Right hindlimb (tissue), 1 donor: ENCODE measurements around the gene CTBP2.
"Not testable (repeated sequence)": the region's sequence is repeated elsewhere in the genome, so short reads cannot be mapped to it uniquely, and the experiment has no call there.

Source experiments
- DNase-seq: peaks from one replicate; pipeline ENCODE4 v3.0.0-alpha.2; 2018

The CTBP2 gene

DNA sequence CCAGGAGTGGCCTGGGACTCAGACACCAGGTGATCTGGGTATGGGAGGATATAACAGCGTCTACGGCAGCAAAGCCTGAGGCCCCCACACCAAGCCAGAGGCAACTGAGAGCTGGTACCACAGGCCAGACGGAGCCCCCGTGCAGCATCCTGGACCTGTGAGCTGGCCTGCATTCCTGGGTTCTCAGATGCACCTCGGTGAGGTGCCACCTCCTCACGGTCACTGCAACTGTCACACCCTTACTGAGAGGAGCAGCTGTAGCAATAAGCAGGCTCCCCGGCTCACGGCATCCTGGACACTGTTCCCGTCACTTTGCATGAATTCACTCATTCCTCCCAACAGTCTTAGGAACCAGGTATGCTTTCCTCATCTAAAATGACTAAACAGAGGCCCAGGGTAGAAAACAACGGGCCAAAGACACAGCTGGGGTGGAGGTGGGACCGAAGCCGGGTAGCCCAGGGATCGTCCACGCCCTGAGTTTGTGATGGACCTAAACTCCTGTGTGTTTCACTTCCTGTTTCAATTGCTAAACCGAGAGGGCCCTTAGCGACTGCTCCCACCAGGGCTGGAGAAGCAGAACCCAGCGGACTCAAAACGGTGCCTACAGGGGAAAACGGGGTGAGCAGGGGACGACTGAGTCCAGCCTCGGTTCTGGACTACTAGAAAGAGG, 98.7 kb downstream of the CTBP2 start:
- no peak for DNase-seq

DNA sequence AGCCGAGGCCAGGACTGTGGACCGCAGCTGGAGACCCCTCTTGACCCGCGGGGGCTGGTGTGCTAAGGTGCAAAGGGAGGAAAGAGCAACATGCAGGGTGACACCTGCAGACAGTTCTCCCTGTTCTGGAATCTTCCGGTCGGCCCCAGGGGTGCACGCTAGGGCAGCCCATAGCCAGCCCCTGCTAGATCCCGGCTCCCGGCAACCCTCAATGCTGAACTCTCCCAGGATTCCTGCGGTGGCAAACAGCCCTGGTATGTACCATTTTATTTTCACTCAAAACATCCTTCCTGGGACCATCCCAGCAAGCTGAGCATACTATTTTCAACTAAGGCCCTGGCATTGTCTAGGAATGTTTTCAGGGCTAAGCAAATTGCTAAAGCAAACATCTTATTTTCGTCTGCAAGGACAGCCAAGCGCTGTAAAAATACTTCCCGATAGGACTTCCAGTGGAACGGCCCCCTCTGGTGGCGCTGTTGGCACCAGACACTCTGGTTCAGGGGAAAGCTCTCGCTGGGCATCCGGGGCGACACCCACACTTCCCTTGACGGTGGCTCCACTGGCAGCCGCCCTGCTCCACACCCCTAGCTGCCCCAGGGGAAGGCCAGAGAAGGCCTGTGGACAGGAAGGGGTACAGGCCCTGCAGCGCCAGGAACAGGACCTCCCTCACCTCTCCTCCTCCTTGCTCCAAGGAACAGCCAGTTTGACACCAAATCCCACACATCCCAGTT, 99.4 kb downstream of the CTBP2 start:
- peak; percentile 89 for DNase-seq

DNA sequence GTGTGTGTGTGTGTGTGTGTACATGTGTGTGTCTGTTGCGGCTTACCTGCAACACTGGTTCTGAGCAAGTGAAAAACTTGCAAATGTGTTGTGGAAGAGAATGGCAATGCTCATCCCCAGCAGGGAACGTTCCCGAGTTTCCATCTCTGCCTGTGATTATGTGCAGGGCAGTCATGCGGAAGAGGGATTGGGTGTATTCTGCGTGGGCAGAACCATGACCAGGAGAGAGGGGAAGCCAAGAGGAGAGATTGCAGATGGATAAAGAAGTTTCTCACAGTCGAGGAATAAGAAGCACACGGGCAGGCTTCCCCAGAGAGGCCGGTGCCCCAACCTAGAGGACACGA, 99.9 kb downstream of the CTBP2 start:
- peak; percentile 53 for DNase-seq

GRCh38 chr10:125060026-125060425, 100.3 kb downstream of the CTBP2 start:
- peak; percentile 49 for DNase-seq

GRCh38 chr10:125059348-125059747, 101.0 kb downstream of the CTBP2 start:
- DNase-seq = not testable (repeated sequence)

- DNase-seq = peak; percentile 93
These were observed 103.0 kb downstream of the CTBP2 start for GRCh38 chr10:125057158-125058001.

DNA sequence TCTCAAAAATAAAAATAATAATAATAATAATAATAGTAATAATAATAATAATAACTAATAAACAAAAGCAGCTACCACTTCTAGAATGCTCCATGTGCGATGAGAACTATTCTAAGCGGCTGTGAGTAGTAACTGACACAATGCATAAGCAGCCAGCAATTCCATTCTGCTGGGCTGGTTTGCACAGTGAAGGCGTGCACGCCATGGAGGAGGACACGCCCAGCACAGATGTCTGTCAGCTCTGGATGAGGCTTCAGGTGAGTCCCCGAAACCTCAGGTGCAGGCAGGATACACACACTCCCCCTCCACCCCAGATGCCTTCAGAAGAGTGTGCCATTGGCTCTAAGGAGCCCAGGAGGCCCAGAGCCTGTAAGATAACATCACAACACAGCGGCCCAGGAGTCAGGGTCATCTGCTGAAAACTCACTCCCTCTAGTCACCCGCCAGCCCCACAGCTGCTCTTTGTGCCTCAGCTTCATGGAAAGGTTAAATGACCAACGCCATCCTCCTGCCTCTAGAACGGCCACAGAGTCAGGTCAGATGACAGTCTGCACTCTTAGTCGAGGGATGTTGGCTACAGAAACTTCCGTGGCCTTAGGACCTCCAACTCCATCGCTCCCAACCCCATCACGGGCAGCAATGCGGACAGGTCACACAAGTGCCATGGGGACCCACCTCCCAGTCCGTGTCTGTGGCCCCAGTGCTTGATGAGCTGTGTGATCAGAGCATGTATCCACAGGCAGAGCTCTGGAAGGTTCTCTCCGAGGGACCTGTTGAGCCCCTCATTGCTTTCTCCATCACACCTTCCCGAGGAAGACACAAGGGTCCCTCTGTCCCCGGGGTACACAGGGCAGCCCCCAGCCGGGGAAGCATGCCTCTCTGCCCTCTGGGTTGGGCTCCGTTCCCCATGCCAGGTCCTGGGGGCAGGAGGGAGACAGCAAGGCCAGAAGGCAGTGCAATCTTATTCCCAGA, 103.9 kb downstream of the CTBP2 start:
- DNase-seq = no peak

DNA sequence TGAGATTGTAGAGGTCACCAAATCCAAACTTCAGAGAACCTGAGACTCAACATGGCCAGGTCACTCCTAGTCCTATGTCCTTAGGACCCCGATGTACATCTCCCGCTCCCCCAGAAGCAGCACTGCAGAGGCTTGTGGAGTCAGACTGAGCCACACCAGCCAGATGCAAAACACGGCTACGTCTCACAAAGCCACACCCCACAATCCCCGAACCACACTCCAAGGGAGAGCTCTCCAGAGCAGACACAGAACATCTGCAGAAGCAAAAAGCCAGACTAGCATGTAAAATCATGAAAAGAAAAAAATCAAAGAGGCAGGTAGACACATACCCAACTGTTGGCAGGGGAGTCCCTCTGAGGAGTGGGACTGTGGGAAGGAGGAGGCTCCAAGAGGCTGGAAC, 104.9 kb downstream of the CTBP2 start:
- DNase-seq = peak; percentile 61

DNA sequence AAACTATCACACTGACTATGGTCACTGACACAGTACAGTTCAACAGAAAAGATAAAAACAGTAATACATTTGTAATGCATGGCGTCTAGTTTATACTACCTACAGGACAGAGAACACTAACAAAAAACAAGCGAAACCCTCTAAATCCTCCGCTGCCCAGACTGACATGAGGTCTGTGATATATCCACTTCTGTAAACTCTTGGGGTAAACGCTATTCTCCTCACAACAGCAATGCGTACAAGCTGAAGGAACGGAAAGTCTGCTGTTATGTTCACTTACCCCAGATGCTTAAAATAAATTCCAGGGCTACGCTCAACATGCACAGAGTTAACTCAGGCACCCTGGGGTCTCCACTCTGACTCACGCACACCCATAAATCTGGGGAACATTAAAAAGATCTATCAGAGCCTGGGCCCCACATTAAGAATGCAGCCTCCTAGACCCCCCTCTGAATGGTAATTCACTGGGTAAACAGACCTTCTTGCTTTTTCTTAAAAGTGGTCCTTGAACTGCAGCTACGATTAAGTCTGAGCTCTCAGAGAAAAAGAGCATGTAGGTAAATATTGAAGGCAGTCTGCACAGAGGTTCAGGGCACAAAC, 105.6 kb downstream of the CTBP2 start:
- no peak for DNase-seq

DNA sequence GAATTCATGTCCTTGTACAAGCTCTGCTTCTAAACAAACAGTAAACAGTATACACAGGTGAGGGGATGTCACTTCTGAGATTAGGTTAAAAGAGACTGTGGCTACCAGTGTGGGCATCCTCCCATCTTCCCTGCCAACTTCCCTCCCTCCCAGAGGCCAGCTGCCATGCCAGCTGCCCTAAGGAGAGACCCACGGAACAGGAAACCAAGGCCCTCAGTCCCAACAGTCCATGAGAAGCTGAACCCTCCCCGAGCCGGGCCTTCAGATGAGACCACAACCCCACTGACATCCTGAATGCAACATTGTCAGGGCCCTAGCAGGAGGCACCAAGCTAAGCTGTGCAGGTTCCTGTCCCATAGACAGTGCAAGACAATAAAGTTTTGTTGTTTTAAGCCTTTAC, 106.1 kb downstream of the CTBP2 start:
- no peak for DNase-seq

DNA sequence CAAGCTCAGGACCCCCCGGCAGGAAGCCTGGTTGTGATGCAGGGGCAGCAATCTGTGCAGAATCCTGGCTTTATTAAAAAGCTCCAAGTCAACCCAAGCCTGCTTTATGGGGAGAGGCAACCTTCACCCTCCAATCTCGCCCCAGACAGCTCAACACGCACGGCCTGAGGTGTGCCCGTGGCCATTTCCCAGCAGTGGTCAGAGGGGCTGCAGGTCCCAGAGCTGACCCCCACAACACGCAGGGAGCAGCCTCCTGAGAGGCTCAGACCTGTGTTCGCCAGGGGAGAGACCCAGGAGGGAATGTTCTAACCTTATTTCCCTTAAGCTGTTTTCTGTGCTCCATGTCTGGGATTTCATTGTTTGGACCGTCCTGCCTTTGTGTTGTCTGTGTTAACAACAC, 108.2 kb downstream of the CTBP2 start:
- DNase-seq = no peak

DNA sequence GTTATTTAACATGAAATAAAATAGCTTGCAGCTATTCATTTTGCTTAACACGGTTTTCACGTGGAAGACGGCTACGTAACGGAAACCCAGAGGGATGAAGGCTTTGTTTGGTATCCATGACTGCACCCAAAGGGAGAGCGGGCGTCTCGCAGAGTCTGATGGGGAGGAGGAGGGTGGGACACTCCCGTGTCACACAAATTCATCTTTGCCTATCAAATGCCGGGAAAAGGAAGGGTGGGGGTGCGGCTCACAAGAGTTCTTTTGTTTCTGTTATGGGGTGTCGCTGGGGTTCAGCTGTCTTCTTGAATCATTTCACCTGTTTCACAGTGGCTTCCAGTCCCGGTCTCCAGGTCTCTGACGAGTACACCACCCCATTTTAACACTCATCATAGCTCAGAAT, 110.0 kb downstream of the CTBP2 start:
- no peak for DNase-seq

GRCh38 chr10:125049216-125049881, 111.0 kb downstream of the CTBP2 start:
- DNase-seq = no peak

- DNase-seq = peak; percentile 87
These were observed 112.1 kb downstream of the CTBP2 start for GRCh38 chr10:125048094-125048864.

GRCh38 chr10:125043841-125044658, 116.3 kb downstream of the CTBP2 start:
- no peak for DNase-seq

- DNase-seq = no peak
These were observed 118.4 kb downstream of the CTBP2 start for GRCh38 chr10:125041856-125042506.

DNA sequence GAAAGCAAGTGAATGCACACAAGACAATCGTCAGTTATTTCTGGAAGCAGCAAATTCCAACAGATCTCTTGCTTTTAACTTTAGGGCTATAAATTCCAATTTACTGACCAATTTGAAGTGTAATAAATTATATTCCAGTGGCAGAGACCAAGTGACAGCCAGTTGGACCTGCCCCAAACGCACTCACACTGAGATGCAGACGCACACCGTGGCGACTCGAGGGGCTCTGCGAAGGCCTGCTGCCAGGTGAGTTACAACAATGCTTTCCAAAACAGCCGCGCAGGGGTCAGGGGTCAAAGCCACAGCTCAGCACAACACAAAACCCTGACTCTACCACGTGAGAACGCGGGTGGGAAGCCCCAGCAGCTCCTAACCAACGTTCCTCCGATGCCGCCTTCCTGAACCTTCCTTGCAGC, 121.0 kb downstream of the CTBP2 start:
- DNase-seq = no peak

DNA sequence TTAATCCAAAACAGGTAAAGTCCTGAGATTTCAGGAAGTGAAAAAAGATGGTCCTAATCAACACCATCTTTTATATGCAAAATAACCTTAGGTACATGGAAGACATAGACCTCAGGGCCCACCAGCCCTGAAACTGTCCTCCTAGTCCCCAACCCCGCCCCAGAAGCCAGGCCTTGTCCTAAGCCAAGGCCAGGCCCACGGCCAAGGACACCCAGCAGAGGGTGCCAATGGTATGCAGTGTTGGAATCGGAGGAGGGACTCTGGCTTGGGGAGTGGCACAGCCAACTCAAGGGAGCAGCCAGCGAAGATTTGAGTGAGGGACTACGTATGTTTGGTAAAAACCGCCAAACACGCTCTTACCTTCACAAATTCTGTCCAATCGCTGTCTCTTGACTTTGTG, 121.7 kb downstream of the CTBP2 start:
- no peak for DNase-seq
